ENCODE data around the gene TBXT.

The TBXT gene

GRCh38 chr6:166119116-166119911 lies 48.3 kb downstream of the TBXT start:
- H3K27me3 ChIP-seq (replicated peaks; ENCODE audit: control insufficient read depth, insufficient read depth, low read length), result no peaks in the 10 kb centered on the region
- TF ChIP-seq CTCF (IDR thresholded peaks at IDR 0.05; ENCODE audit: insufficient read depth, low read length, poor library complexity, severe bottlenecking), result no peak
- H3K4me3 ChIP-seq (replicated peaks; ENCODE audit: low read depth, low read length), result no peak overlapping the region
- no peak for DNase-seq (ENCODE audit: extremely low read depth, insufficient read length)
- H3K36me3 ChIP-seq (ENCODE audit: control insufficient read depth, insufficient read depth, low read length), result no peaks in the 10 kb centered on the region

DNA sequence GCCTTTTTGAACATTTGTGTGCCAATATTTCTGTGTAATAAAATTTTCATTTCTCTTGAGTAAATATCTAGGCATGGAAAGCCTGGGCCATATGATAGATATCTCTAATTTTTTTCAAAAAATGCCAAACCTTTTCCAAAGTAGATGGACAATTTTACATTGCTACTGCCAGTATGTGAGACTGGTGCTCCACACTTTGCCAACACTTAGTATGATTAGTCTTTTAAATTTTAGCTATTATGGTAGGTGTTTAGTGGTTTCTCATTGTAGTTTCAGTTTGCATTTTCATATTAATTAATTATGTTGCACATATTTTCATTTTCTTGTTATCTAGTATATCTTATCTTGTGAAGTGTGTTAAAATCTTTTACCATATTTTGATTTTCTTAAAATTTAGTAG lies 52.0 kb downstream of the TBXT start:
- Histone ChIP-seq H3K27me3 (replicated peaks; ENCODE audit: control insufficient read depth, insufficient read depth, low read length) (no peaks in the 10 kb centered on the region), H3K36me3 (ENCODE audit: control insufficient read depth, insufficient read depth, low read length) (no peaks in the 10 kb centered on the region), H3K4me3 (replicated peaks; ENCODE audit: low read depth, low read length) (no peak overlapping the region)
- no peak for TF ChIP-seq CTCF (IDR thresholded peaks at IDR 0.05; ENCODE audit: insufficient read depth, low read length, poor library complexity, severe bottlenecking)
- DNase-seq (ENCODE audit: extremely low read depth, insufficient read length), result no peak

GRCh38 chr6:166112580-166112979 lies 55.1 kb downstream of the TBXT start:
- TF ChIP-seq CTCF (IDR thresholded peaks at IDR 0.05; ENCODE audit: insufficient read depth, low read length, poor library complexity, severe bottlenecking), result no peak
- Histone ChIP-seq H3K27me3 (replicated peaks; ENCODE audit: control insufficient read depth, insufficient read depth, low read length) (no peaks in the 10 kb centered on the region), H3K4me3 (replicated peaks; ENCODE audit: low read depth, low read length) (no peak overlapping the region), H3K36me3 (ENCODE audit: control insufficient read depth, insufficient read depth, low read length) (no peaks in the 10 kb centered on the region)
- no peak for DNase-seq (ENCODE audit: extremely low read depth, insufficient read length)

- no peaks in the 10 kb centered on the region for H3K27me3 ChIP-seq (replicated peaks; ENCODE audit: control insufficient read depth, insufficient read depth, low read length)
Measured at GRCh38 chr6:166109608-166110007, 58.0 kb downstream of the TBXT start.

More at GRCh38 chr6:166109608-166110007, 58.0 kb downstream of the TBXT start:
- TF ChIP-seq CTCF (IDR thresholded peaks at IDR 0.05; ENCODE audit: insufficient read depth, low read length, poor library complexity, severe bottlenecking), result no peak
- DNase-seq (ENCODE audit: extremely low read depth, insufficient read length), result no peak
- H3K36me3 ChIP-seq (ENCODE audit: control insufficient read depth, insufficient read depth, low read length), result no peaks in the 10 kb centered on the region
- H3K4me3 ChIP-seq (replicated peaks; ENCODE audit: low read depth, low read length), result no peak overlapping the region

Measured in GM06990 (cell line).